Measurements from ENCODE around the gene GUCA2A.
A peak's percentile ranks its signal among the peaks of the same experiment; 100 is the strongest.

Gene GUCA2A

GRCh38 chr1:42177541-42177981 lies 13.0 kb upstream of the GUCA2A start (continued):
- TF ChIP-seq ZNF19 (tag by site-specific recombination; IDR thresholded peaks at IDR 0.05; ENCODE audit: low read depth) (0 out of 2 replicates have a peak, but pooled peaks have one; percentile 48), ZNF621 (tag by site-specific recombination; IDR thresholded peaks at IDR 0.05) (no peak), GFI1B (tag by site-specific recombination; IDR thresholded peaks at IDR 0.05) (peak; percentile 55; the same call in 1 of the 2 replicates), ZSCAN18 (tag by site-specific recombination; IDR thresholded peaks at IDR 0.05) (no peak), ZNF624 (tag by site-specific recombination; IDR thresholded peaks at IDR 0.05) (no peak), ZNF157 (tag by site-specific recombination; IDR thresholded peaks at IDR 0.05) (no peak), YY1 (tag by site-specific recombination; IDR thresholded peaks at IDR 0.05) (no peak), ZNF433 (tag by site-specific recombination; IDR thresholded peaks at IDR 0.05; ENCODE audit: low read depth) (no peak), ZNF324 (tag by site-specific recombination; IDR thresholded peaks at IDR 0.05) (no peak), GLIS1 (tag by site-specific recombination; IDR thresholded peaks at IDR 0.05) (peak; percentile 63), ZNF639 (tag by site-specific recombination; IDR thresholded peaks at IDR 0.05) (peak; percentile 76; the same call in 1 of the 2 replicates), ZNF169 (tag by site-specific recombination; IDR thresholded peaks at IDR 0.05) (no peak), MYNN (tag by site-specific recombination; IDR thresholded peaks at IDR 0.05; ENCODE audit: borderline replicate concordance) (no peak), ZNF155 (tag by site-specific recombination; IDR thresholded peaks at IDR 0.05) (no peak), MZF1 (tag by site-specific recombination; IDR thresholded peaks at IDR 0.05; ENCODE audit: borderline replicate concordance) (no peak), ZNF510 (tag by site-specific recombination; IDR thresholded peaks at IDR 0.05; ENCODE audit: insufficient replicate concordance) (no peak), ZNF777 (tag by site-specific recombination; IDR thresholded peaks at IDR 0.05; ENCODE audit: borderline replicate concordance) (no peak), ZBTB1 (tag by site-specific recombination; IDR thresholded peaks at IDR 0.05) (no peak), ZNF10 (tag by site-specific recombination; IDR thresholded peaks at IDR 0.05) (no peak), ZNF248 (tag by site-specific recombination; IDR thresholded peaks at IDR 0.05) (no peak), PATZ1 (tag by site-specific recombination; IDR thresholded peaks at IDR 0.05) (peak; percentile 44; the same call in 1 of the 2 replicates), ZNF555 (tag by site-specific recombination; conservative IDR thresholded peaks at IDR 0.05) (no peak), ZNF645 (tag by site-specific recombination; IDR thresholded peaks at IDR 0.05) (no peak), ZNF677 (tag by site-specific recombination; IDR thresholded peaks at IDR 0.05) (no peak), MEIS1 (CRISPR knock-in tag; IDR thresholded peaks at IDR 0.05; ENCODE audit: borderline replicate concordance) (no peak), ZFP37 (tag by site-specific recombination; IDR thresholded peaks at IDR 0.05) (no peak)
- TF ChIP-seq, protein P1, sequence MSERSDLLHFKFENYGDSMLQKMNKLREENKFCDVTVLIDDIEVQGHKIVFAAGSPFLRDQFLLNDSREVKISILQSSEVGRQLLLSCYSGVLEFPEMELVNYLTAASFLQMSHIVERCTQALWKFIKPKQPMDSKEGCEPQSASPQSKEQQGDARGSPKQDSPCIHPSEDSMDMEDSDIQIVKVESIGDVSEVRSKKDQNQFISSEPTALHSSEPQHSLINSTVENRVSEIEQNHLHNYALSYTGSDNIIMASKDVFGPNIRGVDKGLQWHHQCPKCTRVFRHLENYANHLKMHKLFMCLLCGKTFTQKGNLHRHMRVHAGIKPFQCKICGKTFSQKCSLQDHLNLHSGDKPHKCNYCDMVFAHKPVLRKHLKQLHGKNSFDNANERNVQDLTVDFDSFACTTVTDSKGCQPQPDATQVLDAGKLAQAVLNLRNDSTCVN (tag by site-specific recombination; optimal IDR thresholded peaks at IDR 0.05): no peak
- TF ChIP-seq, protein P2, sequence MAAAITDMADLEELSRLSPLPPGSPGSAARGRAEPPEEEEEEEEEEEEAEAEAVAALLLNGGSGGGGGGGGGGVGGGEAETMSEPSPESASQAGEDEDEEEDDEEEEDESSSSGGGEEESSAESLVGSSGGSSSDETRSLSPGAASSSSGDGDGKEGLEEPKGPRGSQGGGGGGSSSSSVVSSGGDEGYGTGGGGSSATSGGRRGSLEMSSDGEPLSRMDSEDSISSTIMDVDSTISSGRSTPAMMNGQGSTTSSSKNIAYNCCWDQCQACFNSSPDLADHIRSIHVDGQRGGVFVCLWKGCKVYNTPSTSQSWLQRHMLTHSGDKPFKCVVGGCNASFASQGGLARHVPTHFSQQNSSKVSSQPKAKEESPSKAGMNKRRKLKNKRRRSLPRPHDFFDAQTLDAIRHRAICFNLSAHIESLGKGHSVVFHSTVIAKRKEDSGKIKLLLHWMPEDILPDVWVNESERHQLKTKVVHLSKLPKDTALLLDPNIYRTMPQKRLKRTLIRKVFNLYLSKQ (tag by site-specific recombination; IDR thresholded peaks at IDR 0.05; ENCODE audit: borderline replicate concordance): no peak
- TF ChIP-seq, protein P3, sequence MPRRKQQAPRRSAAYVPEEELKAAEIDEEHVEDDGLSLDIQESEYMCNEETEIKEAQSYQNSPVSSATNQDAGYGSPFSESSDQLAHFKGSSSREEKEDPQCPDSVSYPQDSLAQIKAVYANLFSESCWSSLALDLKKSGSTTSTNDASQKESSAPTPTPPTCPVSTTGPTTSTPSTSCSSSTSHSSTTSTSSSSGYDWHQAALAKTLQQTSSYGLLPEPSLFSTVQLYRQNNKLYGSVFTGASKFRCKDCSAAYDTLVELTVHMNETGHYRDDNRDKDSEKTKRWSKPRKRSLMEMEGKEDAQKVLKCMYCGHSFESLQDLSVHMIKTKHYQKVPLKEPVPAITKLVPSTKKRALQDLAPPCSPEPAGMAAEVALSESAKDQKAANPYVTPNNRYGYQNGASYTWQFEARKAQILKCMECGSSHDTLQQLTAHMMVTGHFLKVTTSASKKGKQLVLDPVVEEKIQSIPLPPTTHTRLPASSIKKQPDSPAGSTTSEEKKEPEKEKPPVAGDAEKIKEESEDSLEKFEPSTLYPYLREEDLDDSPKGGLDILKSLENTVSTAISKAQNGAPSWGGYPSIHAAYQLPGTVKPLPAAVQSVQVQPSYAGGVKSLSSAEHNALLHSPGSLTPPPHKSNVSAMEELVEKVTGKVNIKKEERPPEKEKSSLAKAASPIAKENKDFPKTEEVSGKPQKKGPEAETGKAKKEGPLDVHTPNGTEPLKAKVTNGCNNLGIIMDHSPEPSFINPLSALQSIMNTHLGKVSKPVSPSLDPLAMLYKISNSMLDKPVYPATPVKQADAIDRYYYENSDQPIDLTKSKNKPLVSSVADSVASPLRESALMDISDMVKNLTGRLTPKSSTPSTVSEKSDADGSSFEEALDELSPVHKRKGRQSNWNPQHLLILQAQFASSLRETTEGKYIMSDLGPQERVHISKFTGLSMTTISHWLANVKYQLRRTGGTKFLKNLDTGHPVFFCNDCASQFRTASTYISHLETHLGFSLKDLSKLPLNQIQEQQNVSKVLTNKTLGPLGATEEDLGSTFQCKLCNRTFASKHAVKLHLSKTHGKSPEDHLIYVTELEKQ (tag by site-specific recombination; IDR thresholded peaks at IDR 0.05; ENCODE audit: borderline replicate concordance): peak; percentile 77

Measured in HEK293 (cell line).